GM23338 (cell line): ENCODE measurements around the gene LTBP4. TPM values are rescaled to one million over a fixed set of nuclear protein-coding genes. Genes with fewer than 3 reads are reported as not detected.

Experiments used
- ATAC-seq: fragments of 200-7000 bp; cut with Tn5 transposase; 3 replicates; pipeline ENCODE4 v1.9.1; 2020
- DNase-seq: peaks from one replicate; pipeline ENCODE4 v3.0.0-alpha.2; 2015; ENCODE audit warnings: low spot score
- H2AFZ ChIP-seq: fragments of 200-600 bp; sonication (generic); 2 replicates; pipeline ENCODE4 v1.8.0; 2016; ENCODE audit warnings: antibody characterized with exemption, mild to moderate bottlenecking, moderate library complexity
- H3F3A ChIP-seq: fragments of 200-600 bp; sonication (generic); replicated peaks from 2 replicates; pipeline ENCODE4 v1.8.0; 2017; ENCODE audit warnings: antibody characterized with exemption, mixed run types, low read depth
- H3K27ac ChIP-seq: fragments of 200-600 bp; sonication (generic); 2 replicates; pipeline ENCODE4 v1.6.1; 2016; ENCODE audit warnings: low read depth
- H3K27me3 ChIP-seq: fragments of 200-600 bp; sonication (generic); 2 replicates; pipeline ENCODE4 v1.8.0; 2016; ENCODE audit warnings: mild to moderate bottlenecking, mixed run types, moderate library complexity; ENCODE audit not compliant: insufficient read depth
- H3K36me3 ChIP-seq: fragments of 200-600 bp; sonication (generic); 2 replicates; pipeline ENCODE4 v1.8.0; 2016; ENCODE audit warnings: mild to moderate bottlenecking; ENCODE audit not compliant: insufficient read depth
- H3K4me1 ChIP-seq: fragments of 200-600 bp; sonication (generic); 2 replicates; pipeline ENCODE4 v1.8.0; 2016; ENCODE audit warnings: mild to moderate bottlenecking, moderate library complexity; ENCODE audit not compliant: insufficient read depth
- H3K4me2 ChIP-seq: fragments of 200-600 bp; sonication (generic); 2 replicates; pipeline ENCODE4 v1.7.1; 2017; ENCODE audit warnings: mixed run types
- H3K4me3 ChIP-seq: fragments of 200-600 bp; sonication (generic); 2 replicates; pipeline ENCODE4 v1.6.1; 2016; ENCODE audit warnings: mixed run types
- H3K79me2 ChIP-seq: fragments of 200-600 bp; sonication (generic); replicated peaks from 2 replicates; pipeline ENCODE4 v1.8.0; 2017; ENCODE audit warnings: mild to moderate bottlenecking; ENCODE audit not compliant: insufficient read depth
- H3K9me2 ChIP-seq: fragments of 200-600 bp; sonication (generic); 2 replicates; pipeline ENCODE4 v1.8.0; 2017; ENCODE audit not compliant: insufficient read depth
- H4K20me1 ChIP-seq: fragments of 200-600 bp; sonication (generic); replicated peaks from 2 replicates; pipeline ENCODE4 v1.8.0; 2017; ENCODE audit warnings: mild to moderate bottlenecking; ENCODE audit not compliant: insufficient read depth
- H3K27ac Mint-ChIP-seq: 2 replicates; pipeline ENCODE4 v1.8.0; 2020; ENCODE audit warnings: inconsistent platforms, mild to moderate bottlenecking, moderate library complexity, mixed read lengths
- H3K27me3 Mint-ChIP-seq: 3 replicates; pipeline ENCODE4 v1.8.0; 2022; ENCODE audit warnings: low read depth, mild to moderate bottlenecking, moderate library complexity, mixed read lengths, inconsistent platforms; ENCODE audit not compliant: insufficient read depth, poor library complexity
- H3K36me3 Mint-ChIP-seq: 3 replicates; pipeline ENCODE4 v1.8.0; 2021; ENCODE audit warnings: low read depth, mild to moderate bottlenecking, inconsistent platforms, moderate library complexity, mixed read lengths
- H3K4me1 Mint-ChIP-seq: 3 replicates; pipeline ENCODE4 v1.8.0; 2020; ENCODE audit warnings: mild to moderate bottlenecking, inconsistent platforms, mixed read lengths
- H3K4me3 Mint-ChIP-seq: 3 replicates; pipeline ENCODE4 v1.8.0; 2021; ENCODE audit warnings: moderate library complexity, mild to moderate bottlenecking, inconsistent platforms, mixed read lengths
- H3K9me3 Mint-ChIP-seq: 3 replicates; pipeline ENCODE4 v1.8.0; 2020; ENCODE audit warnings: moderate library complexity, mild to moderate bottlenecking, inconsistent platforms, mixed read lengths
- CREB1 ChIP-seq: fragments of 250-450 bp; sonication (Bioruptor Pico); IDR thresholded peaks from 2 replicates; pipeline ENCODE4 v1.5.0; 2020; ENCODE audit warnings: low read depth, mild to moderate bottlenecking, moderate library complexity
- CTCF ChIP-seq, 2 experiments: fragments of 200-600 bp in 1 of 2; sonication (generic) in 1 of 2; conservative IDR thresholded peaks; 2 replicates each; pipeline versions ENCODE4 v1.5.1 to v1.6.1; 2016 to 2017; ENCODE audit warnings: antibody characterized with exemption in 2 of 2, low read depth in 2 of 2, mild to moderate bottlenecking in 2 of 2, moderate library complexity in 1 of 2
- ETS1 ChIP-seq: IDR thresholded peaks from 2 replicates; pipeline ENCODE4 v1.6.1; 2016; ENCODE audit warnings: antibody characterized with exemption
- JUNB ChIP-seq: IDR thresholded peaks from one replicate; pipeline ENCODE4 v1.6.1; 2016; ENCODE audit warnings: antibody characterized with exemption; ENCODE audit not compliant: unreplicated experiment
- POLR2AphosphoS5 ChIP-seq: IDR thresholded peaks from 2 replicates; pipeline ENCODE4 v1.6.1; 2016; ENCODE audit warnings: antibody characterized with exemption, low read depth
- REST ChIP-seq: IDR thresholded peaks from one replicate; pipeline ENCODE4 v1.6.1; 2018; ENCODE audit warnings: antibody characterized with exemption; ENCODE audit not compliant: unreplicated experiment
- ZNF114 ChIP-seq: fragments of 250-450 bp; sonication (Bioruptor Pico); IDR thresholded peaks from 2 replicates; pipeline ENCODE4 v1.5.0; 2020; ENCODE audit warnings: mild to moderate bottlenecking, moderate library complexity
- polyA plus RNA-seq: library from polyadenylated mRNA; unstranded; fragments of >200 nt; fragmentation: Nextera tagmentation; extraction: Ambion mirVana; gene quantifications from 2 replicates; pipeline ENCODE4 v1.2.1, GENCODE V29; 2016
- total RNA-seq: library from RNA; depleted of rRNA; stranded (reverse); fragments of >200 nt; shearing (Covaris generic); gene quantifications from 2 replicates; pipeline ENCODE4 v1.2.3, GENCODE V29; 2014

The LTBP4 gene
- total and polyA plus RNA-seq, 2 experiments from 2014 or later: 50.3 to 65.0 TPM

- TF ChIP-seq CREB1 (CRISPR knock-in tag) (no peak), ETS1 (no peak), JUNB (no peak)
These were observed 21.0 kb downstream of the LTBP4 start (continued) for GRCh38 chr19:40621966-40622772.

GRCh38 chr19:40622773-40623075, 21.6 kb downstream of the LTBP4 start:
- Mint-ChIP-seq H3K9me3 (no peaks in the 10 kb centered on the region; the same call in 2 of the 3 replicates), H3K27ac (no peak overlapping the region)

More at GRCh38 chr19:40622773-40623075, 21.6 kb downstream of the LTBP4 start:
- no peaks in the 10 kb centered on the region for H3K9me2 ChIP-seq
- ATAC-seq (no peak), DNase-seq (no peak)
- H3K79me2 ChIP-seq: no peaks in the 10 kb centered on the region
- H2AFZ ChIP-seq: no peak overlapping the region
- Mint-ChIP-seq H3K36me3 (peaks cover 48% of the 10 kb centered on the region), H3K27me3 (peaks cover 12% of the 10 kb centered on the region), H3K4me3 (no peak overlapping the region), H3K4me1 (peaks cover 16% of the 10 kb centered on the region)
- H3K4me3 ChIP-seq: no peak overlapping the region
- H3K4me2 ChIP-seq: no peak overlapping the region
- H3K27ac ChIP-seq: no peak overlapping the region
- H3K36me3 ChIP-seq: peaks cover 12% of the 10 kb centered on the region; the same call in 1 of the 2 replicates
- peaks cover 9% of the 10 kb centered on the region; the same call in 1 of the 2 replicates for H3F3A ChIP-seq
- TF ChIP-seq POLR2AphosphoS5 (no peak), CTCF (conservative IDR thresholded peaks at IDR 0.05; ENCODE audit: low read depth in 2 of 2) (no peak), ZNF114 (CRISPR knock-in tag) (no peak), REST (no peak)
- H3K27me3 ChIP-seq: no peaks in the 10 kb centered on the region
- H4K20me1 ChIP-seq: peaks cover 2% of the 10 kb centered on the region; the same call in 1 of the 2 replicates
- H3K4me1 ChIP-seq: peaks cover 11% of the 10 kb centered on the region
